CD14-positive monocyte (primary cell): ENCODE measurements around the gene CCR6. TPM values are rescaled to one million over a fixed set of nuclear protein-coding genes. Genes with fewer than 3 reads are reported as not detected.
A peak's percentile ranks its signal among the peaks of the same experiment; 100 is the strongest.

Experiments used
- DNase-seq, 3 donors: peaks; one replicate each; pipeline ENCODE4 v3.0.0-alpha.2; 2011 to 2022
- H2AFZ ChIP-seq: 2 replicates; pipeline ENCODE4 v1.6.0; 2012; ENCODE audit warnings: mild to moderate bottlenecking, low read depth, low read length, inconsistent platforms; ENCODE audit not compliant: insufficient read depth, poor library complexity, severe bottlenecking
- H3K27ac ChIP-seq, 2 donors: 1 replicate in 1 of 2; 2 replicates in 1 of 2; pipeline ENCODE4 v1.5.1; 2012 to 2013; ENCODE audit warnings: low read length in 2 of 2, control low read depth in 1 of 2, inconsistent platforms in 1 of 2, low read depth in 1 of 2, mild to moderate bottlenecking in 1 of 2
- H3K27me3 ChIP-seq, 2 donors: one replicate each; pipeline versions ENCODE4 v1.6.0 to v1.6.1; 2011 to 2013; ENCODE audit warnings: low read length in 2 of 2; ENCODE audit not compliant: control insufficient read depth in 2 of 2, insufficient read depth in 2 of 2
- H3K36me3 ChIP-seq, 2 donors: replicated peaks in 1 of 2; 1 replicate in 1 of 2; 2 replicates in 1 of 2; pipeline versions ENCODE4 v1.5.1 to v1.6.1; 2012 to 2013; ENCODE audit warnings: low read length in 2 of 2, control low read depth in 1 of 2, inconsistent platforms in 1 of 2, mild to moderate bottlenecking in 1 of 2; ENCODE audit not compliant: insufficient read depth in 2 of 2, control insufficient read depth in 1 of 2
- H3K4me1 ChIP-seq, 2 donors: 1 replicate in 1 of 2; 2 replicates in 1 of 2; pipeline versions ENCODE4 v1.5.1 to v1.6.1; 2012 to 2013; ENCODE audit warnings: low read length in 2 of 2, control low read depth in 1 of 2, inconsistent platforms in 1 of 2, mild to moderate bottlenecking in 1 of 2, moderate library complexity in 1 of 2; ENCODE audit not compliant: insufficient read depth in 2 of 2, control insufficient read depth in 1 of 2
- H3K4me2 ChIP-seq: replicated peaks from 2 replicates; pipeline ENCODE3; 2012; ENCODE audit warnings: low read length, moderate library complexity, mild to moderate bottlenecking; ENCODE audit not compliant: poor library complexity, severe bottlenecking; ENCODE audit errors: extremely low read depth
- H3K4me3 ChIP-seq, 3 experiments: fragments of 200-600 bp in 1 of 3; sonication (generic) in 1 of 3; replicated peaks in 1 of 3; 1 replicate in 2 of 3; 2 replicates in 1 of 3; pipeline ENCODE4 v1.5.1; 2011 to 2013; ENCODE audit warnings: low read length in 3 of 3, mild to moderate bottlenecking in 3 of 3, control low read depth in 2 of 3, low read depth in 2 of 3, inconsistent platforms in 1 of 3, moderate library complexity in 1 of 3
- H3K79me2 ChIP-seq: 2 replicates; pipeline ENCODE4 v1.6.0; 2012; ENCODE audit warnings: mild to moderate bottlenecking, control low read depth, inconsistent platforms, low read length, moderate library complexity; ENCODE audit not compliant: insufficient read depth
- H3K9ac ChIP-seq: 2 replicates; pipeline ENCODE4 v1.6.0; 2017; ENCODE audit warnings: low read length, mild to moderate bottlenecking; ENCODE audit not compliant: insufficient read depth, poor library complexity, severe bottlenecking
- H3K9me3 ChIP-seq, 2 donors: replicated peaks in 1 of 2; 1 replicate in 1 of 2; 2 replicates in 1 of 2; pipeline versions ENCODE4 v1.5.1 to v1.6.1; 2012 to 2013; ENCODE audit warnings: low read length in 2 of 2, control low read depth in 1 of 2; ENCODE audit not compliant: control insufficient read depth in 1 of 2, insufficient read depth in 1 of 2
- H4K20me1 ChIP-seq: 2 replicates; pipeline ENCODE4 v1.6.0; 2012; ENCODE audit warnings: mild to moderate bottlenecking, low read length, control low read depth, moderate library complexity; ENCODE audit not compliant: insufficient read depth
- H3K27ac Mint-ChIP-seq, 7 donors: one replicate each; pipeline ENCODE4 v1.8.0; 2020; ENCODE audit warnings: mild to moderate bottlenecking in 7 of 7, mixed read lengths in 7 of 7, moderate library complexity in 6 of 7, inconsistent platforms in 2 of 7
- H3K27me3 Mint-ChIP-seq, 3 donors: one replicate each; pipeline ENCODE4 v1.8.0; 2021 to 2022; ENCODE audit warnings: low read depth in 3 of 3, mild to moderate bottlenecking in 3 of 3, mixed read lengths in 3 of 3, moderate library complexity in 3 of 3, inconsistent platforms in 1 of 3
- H3K36me3 Mint-ChIP-seq, 2 donors: one replicate each; pipeline ENCODE4 v1.8.0; 2020; ENCODE audit warnings: mixed read lengths in 2 of 2, inconsistent platforms in 1 of 2, mild to moderate bottlenecking in 1 of 2
- H3K4me1 Mint-ChIP-seq: one replicate; pipeline ENCODE4 v1.8.0; 2020; ENCODE audit warnings: mild to moderate bottlenecking, mixed read lengths
- H3K4me3 Mint-ChIP-seq, 2 donors: one replicate each; pipeline ENCODE4 v1.8.0; 2020; ENCODE audit warnings: mild to moderate bottlenecking in 2 of 2, mixed read lengths in 2 of 2, moderate library complexity in 1 of 2
- H3K9me3 Mint-ChIP-seq, 7 donors: one replicate each; pipeline ENCODE4 v1.8.0; 2020 to 2022; ENCODE audit warnings: mixed read lengths in 7 of 7, mild to moderate bottlenecking in 6 of 7, moderate library complexity in 6 of 7, inconsistent platforms in 2 of 7
- WGBS: methylation state at CpG from one replicate; pipeline ENCODE4 v1.1.5; 2013; ENCODE audit warnings: missing lambda C conversion rate; ENCODE audit not compliant: insufficient coverage; 5-methylcytosine and 5-hydroxymethylcytosine counted together
- intact Hi-C, 2 donors: fragments of 100-400 bp; cut with micrococcal nuclease; formaldehyde crosslinking; loops; one replicate each; pipeline versions ENCODE4 v1.15.0 to v1.15.1; 2023
- polyA plus RNA-seq, 3 donors: library from polyadenylated mRNA; depleted of rRNA in 1 of 3; unstranded in 2 of 3; stranded (reverse) in 1 of 3; fragments of 300-500 nt in 2 of 3; fragments of >200 nt in 1 of 3; fragmentation: Illumina TruSeq in 2 of 3; gene quantifications; 1 replicate in 2 of 3; 2 replicates in 1 of 3; pipeline ENCODE4 v1.2.3, GENCODE V29; 2012 to 2021
- TF ChIP-seq, protein P1 (sequence below): fragments of 200-600 bp; IDR thresholded peaks from one replicate; pipeline ENCODE4 v1.8.0; 2022; ENCODE audit warnings: antibody characterized with exemption, mild to moderate bottlenecking

Gene CCR6
- polyA plus RNA-seq, 3 donors = 0.07 to 0.43 TPM; not detected in 1

DNA sequence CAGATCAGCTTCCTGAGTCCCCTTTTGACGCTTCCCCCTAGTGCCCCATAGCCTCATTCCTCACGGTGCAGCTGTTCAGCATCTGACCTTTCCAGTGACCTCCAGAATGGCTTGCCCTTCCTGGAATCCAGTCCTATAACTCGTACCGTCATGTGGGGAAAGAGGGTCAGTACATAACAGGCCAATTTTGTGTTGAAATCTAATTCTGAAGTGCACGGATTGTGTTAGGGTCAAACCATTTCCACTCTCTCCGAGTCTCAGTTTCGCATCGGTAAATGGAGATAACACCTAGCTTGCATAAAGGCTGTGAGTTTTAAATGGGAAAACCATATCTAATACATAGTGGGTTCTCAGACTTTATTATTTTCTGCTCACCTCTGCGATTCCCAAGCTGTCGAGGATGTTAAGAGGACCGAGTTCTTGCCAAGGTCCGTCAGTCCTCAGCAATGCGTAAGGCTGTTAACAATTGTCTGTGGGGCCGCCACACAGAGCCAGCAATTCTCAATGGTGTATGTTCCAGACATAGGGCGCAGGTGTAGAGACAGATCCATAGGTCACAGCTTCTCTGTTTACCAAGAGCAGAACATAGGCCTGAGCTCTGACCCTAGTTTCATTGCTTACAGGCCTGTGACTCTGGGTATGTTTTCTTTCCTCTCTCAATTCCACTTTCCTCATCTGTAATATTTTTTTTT is 45.5 kb upstream of the CCR6 start:
- peaks cover 11 to 13% of the 10 kb centered on the region in 2 donors for H3K4me1 ChIP-seq
- no peak overlapping the region for H3K9ac ChIP-seq
- H3K27ac ChIP-seq = no peak overlapping the region
- no peaks in the 10 kb centered on the region for H3K36me3 ChIP-seq
- WGBS = 98% methylated on average over 10 of the region's 15 CpGs
- H3K27me3 Mint-ChIP-seq = peaks cover 0 to 8% (median 0%) of the 10 kb centered on the region in 3 donors
- intact Hi-C loops = no loop called here
- no peaks in the 10 kb centered on the region for H3K79me2 ChIP-seq
- H3K27me3 ChIP-seq = no peaks in the 10 kb centered on the region
- H3K4me2 ChIP-seq = no peak overlapping the region
- peaks cover 0 to 14% (median 10%) of the 10 kb centered on the region in 7 donors for H3K9me3 Mint-ChIP-seq
- H3K9me3 ChIP-seq = no peaks in the 10 kb centered on the region
- no peak overlapping the region for H3K4me3 Mint-ChIP-seq
- H4K20me1 ChIP-seq = no peaks in the 10 kb centered on the region
- peaks cover 18% of the 10 kb centered on the region for H3K4me1 Mint-ChIP-seq
- H3K36me3 Mint-ChIP-seq = peaks cover 0 to under 1% of the 10 kb centered on the region in 2 donors
- peak overlapping the region in 1 of 7 donors; percentile 72 for H3K27ac Mint-ChIP-seq
- H2AFZ ChIP-seq = no peak overlapping the region
- no peak for DNase-seq
- H3K4me3 ChIP-seq = no peak overlapping the region
- TF ChIP-seq, protein P1, sequence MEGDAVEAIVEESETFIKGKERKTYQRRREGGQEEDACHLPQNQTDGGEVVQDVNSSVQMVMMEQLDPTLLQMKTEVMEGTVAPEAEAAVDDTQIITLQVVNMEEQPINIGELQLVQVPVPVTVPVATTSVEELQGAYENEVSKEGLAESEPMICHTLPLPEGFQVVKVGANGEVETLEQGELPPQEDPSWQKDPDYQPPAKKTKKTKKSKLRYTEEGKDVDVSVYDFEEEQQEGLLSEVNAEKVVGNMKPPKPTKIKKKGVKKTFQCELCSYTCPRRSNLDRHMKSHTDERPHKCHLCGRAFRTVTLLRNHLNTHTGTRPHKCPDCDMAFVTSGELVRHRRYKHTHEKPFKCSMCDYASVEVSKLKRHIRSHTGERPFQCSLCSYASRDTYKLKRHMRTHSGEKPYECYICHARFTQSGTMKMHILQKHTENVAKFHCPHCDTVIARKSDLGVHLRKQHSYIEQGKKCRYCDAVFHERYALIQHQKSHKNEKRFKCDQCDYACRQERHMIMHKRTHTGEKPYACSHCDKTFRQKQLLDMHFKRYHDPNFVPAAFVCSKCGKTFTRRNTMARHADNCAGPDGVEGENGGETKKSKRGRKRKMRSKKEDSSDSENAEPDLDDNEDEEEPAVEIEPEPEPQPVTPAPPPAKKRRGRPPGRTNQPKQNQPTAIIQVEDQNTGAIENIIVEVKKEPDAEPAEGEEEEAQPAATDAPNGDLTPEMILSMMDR = no peak

DNA sequence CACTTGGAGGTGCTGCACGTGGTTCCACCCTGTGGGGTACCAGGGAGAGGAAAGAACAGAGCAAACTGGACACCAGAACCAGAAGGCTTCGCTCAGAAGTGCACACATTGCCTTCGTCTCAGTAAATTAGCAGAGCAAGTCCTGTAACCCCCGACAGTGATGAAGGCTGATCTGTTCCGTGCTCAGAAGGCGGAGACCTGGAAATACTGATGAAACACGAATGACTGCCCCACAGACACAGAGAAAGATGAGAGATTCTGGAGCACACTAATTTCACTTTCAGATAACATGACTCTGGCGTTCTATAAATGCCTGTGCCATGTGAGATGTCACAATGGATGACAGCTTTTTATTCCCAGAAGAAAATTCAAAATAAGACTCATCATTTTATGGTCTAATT is 44.2 kb upstream of the CCR6 start:
- WGBS = 96% methylated on average over 7 of the region's 8 CpGs
- Histone ChIP-seq H3K9ac (no peak overlapping the region), H2AFZ (no peak overlapping the region), H3K4me2 (no peak overlapping the region), H3K79me2 (no peaks in the 10 kb centered on the region), H3K27ac (no peak overlapping the region), H4K20me1 (no peaks in the 10 kb centered on the region), H3K27me3 (no peaks in the 10 kb centered on the region), H3K4me3 (no peak overlapping the region), H3K9me3 (no peaks in the 10 kb centered on the region), H3K36me3 (no peaks in the 10 kb centered on the region), H3K4me1 (peaks cover 11 to 15% of the 10 kb centered on the region in 2 donors)
- H3K4me1 Mint-ChIP-seq = peaks cover 26% of the 10 kb centered on the region
- H3K27me3 Mint-ChIP-seq = peaks cover 0 to 4% (median 0%) of the 10 kb centered on the region in 3 donors
- H3K27ac Mint-ChIP-seq = peak overlapping the region in 1 of 7 donors; percentile 57
- TF ChIP-seq, protein P1 = no peak
- intact Hi-C loops = no loop called here
- no peak overlapping the region for H3K4me3 Mint-ChIP-seq
- no peaks in the 10 kb centered on the region for H3K36me3 Mint-ChIP-seq
- H3K9me3 Mint-ChIP-seq = peaks cover 0 to 11% (median 4%) of the 10 kb centered on the region in 7 donors
- DNase-seq = no peak
